Measurements from ENCODE around the gene GKN1. TPM values are rescaled to one million over a fixed set of nuclear protein-coding genes. Genes with fewer than 3 reads are reported as not detected.
"Not testable (repeated sequence)": the region's sequence is repeated elsewhere in the genome, so short reads cannot be mapped to it uniquely, and the experiment has no call there.

Gene GKN1, protein sequence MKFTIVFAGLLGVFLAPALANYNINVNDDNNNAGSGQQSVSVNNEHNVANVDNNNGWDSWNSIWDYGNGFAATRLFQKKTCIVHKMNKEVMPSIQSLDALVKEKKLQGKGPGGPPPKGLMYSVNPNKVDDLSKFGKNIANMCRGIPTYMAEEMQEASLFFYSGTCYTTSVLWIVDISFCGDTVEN
- total RNA-seq = not detected

GRCh38 chr2:68974251-68974650 lies at the start of gene GKN1:
Gene GKN1 (plus strand): TSS chr2:68974636. CDS start chr2:68974678, 42 bp downstream.
- no peak for DNase-seq (ENCODE audit: low spot score)

DNA sequence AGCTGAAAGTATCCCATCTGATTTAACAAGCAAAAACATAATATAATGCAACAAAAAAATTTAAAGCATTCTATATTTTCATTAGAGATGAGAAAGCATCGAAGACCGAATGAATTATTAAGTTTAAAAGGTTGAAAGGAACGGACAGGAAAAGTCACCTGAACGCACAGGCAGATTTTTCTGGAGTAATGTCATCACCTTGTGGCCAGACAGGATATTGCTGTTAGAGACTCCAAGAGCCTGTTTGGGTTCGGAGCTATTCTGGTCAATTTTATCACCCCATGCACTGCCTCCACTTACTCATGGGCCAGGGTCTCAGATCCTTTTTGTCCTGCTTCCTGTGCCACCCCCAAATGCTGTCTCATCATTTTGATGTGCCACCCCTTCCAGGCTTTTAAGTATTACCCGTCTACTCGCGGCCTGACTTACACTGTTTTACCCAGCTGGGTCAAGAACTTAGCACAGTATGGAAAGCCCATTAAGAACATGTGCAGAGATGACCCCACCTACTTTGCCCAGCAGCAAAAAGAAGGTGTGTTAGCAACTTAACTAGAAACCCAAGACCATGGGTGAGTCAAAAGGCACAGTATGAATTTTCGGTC lies 49.0 kb upstream of the GKN1 start:
- DNase-seq (ENCODE audit: low spot score) = peak; percentile 65

DNA sequence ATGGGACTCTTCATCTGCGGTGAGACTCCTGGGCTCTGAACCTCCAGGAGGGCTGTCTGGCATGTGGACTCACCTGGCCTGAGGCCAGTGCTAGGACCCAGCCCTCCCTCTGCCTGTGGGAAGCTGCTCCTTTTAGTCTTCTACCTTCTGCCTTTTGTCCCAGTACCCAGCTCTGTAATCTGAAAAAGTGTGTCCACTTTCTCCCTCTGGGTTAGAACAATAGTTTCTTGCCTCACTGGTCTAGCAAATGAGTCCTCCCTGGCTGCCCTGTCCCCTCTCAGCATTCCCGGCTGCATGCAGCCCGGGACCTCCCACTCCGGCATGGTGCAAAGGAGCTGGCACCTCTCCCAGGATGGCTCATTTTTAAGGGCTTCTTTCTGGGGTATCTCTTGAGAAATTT lies 47.6 kb upstream of the GKN1 start:
- DNase-seq (ENCODE audit: low spot score) = no peak

DNA sequence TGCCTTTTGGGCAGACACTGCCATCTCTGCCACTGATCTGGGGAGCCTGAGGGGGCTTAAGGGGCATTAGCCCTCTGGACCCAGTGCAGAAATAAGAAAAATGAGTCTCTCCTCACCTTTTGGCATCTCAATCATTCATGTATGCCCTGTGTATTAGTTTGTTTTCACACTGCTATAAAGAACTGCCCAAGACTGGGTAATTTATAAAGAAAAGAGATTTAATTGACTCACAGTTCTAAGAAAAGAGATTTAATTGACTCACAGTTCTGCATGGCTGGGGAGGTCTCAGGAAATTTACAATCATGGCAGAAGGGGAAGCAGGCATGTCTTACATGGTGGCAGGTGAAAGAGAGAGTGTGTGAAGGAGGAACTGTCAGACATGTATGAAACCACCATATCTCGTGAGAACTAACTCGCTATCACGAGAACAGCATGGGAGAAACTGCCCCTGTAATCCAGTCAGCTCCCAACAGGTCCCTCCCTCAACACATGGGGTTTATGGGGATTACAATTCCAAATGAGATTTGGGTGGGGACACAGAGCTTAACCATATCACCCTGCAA lies 43.2 kb upstream of the GKN1 start:
- DNase-seq (ENCODE audit: low spot score) = no peak

- DNase-seq (ENCODE audit: low spot score) = no peak
These were observed 42.6 kb upstream of the GKN1 start for GRCh38 chr2:68931799-68932198.

- no peak for DNase-seq (ENCODE audit: low spot score)
These were observed 42.0 kb upstream of the GKN1 start for GRCh38 chr2:68932402-68932801.

- no peak for DNase-seq (ENCODE audit: low spot score)
These were observed 40.4 kb upstream of the GKN1 start for GRCh38 chr2:68934021-68934420.

GRCh38 chr2:68935471-68935870 lies 39.0 kb upstream of the GKN1 start:
- DNase-seq (ENCODE audit: low spot score) = no peak

GRCh38 chr2:68936427-68936826 lies 38.0 kb upstream of the GKN1 start:
- DNase-seq (ENCODE audit: low spot score) = no peak

DNA sequence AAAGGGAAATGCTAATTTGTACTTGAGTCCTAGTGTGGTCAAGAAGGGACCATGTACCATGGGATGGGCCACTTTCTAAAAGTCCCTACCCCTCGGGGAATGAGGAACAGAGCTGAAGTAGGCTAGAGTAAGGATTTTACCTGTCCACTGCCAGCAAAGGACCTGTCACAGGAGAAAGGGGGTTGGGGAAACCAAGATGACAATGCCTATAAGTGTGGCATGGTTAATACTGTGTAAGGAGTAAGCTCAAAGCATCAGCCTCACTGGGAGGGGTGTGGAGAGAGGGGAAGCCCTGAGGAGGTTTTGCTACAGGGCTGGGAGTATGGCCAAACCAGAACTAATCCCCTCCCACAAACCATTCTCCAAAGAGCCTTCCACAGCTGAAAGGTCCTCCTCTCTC lies 37.5 kb upstream of the GKN1 start:
- DNase-seq (ENCODE audit: low spot score) = no peak

DNA sequence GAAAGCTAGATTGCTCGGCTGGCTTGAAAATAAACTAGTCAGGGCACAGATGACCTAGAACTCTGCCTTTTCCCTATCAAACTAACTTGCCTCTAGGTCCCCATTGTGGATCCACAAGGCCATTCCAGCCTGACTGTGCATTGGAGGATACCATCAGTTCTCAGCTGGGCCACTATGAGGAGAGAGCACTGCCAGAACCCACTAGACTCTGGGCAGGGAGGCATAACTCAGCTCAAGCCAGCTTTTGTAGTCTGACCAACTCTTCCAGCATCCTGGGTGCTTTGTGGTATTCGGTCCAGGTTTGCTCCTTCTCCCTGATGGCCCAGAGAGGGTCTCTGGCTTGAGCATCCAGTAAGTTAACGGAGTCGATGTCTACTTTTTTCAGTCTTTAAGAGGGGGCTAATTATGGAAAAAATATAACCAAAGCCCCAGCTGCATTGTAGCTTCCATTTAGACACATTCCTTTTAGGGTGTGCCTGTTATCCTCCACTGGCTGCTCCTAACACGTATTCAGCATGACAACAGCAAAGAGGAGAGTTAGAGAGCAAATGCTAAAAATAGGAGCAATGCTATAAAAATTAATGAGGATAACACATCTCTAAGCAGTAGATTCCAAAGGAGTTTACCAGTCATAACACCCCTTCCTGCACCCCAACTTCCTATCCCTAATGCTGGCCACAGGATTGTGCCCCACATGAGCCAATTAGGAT lies 36.9 kb upstream of the GKN1 start:
- DNase-seq (ENCODE audit: low spot score) = no peak

GRCh38 chr2:68938938-68939337 lies 35.5 kb upstream of the GKN1 start:
- no peak for DNase-seq (ENCODE audit: low spot score)

DNA sequence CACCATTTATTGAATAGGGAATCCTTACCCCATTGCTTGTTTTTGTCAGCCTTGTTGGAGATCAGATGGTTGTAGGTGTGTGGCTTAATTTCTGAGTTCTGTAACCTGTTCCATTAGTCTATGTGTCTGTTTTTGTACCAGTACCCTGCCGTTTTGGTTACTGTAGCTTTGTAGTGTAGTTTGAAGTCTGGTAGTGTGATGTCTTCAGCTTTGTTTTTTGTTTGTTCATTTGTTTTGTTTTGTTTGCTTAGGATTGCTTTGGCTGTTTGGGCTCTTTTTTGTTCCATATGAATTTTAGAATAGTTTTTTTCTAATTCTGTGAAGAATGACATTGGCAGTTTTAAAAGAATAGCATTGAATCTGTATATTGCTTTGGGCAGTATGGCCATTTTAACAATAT lies 34.5 kb upstream of the GKN1 start:
- no peak for DNase-seq (ENCODE audit: low spot score)

GRCh38 chr2:68940369-68940768 lies 34.1 kb upstream of the GKN1 start:
- DNase-seq (ENCODE audit: low spot score) = no peak

DNA sequence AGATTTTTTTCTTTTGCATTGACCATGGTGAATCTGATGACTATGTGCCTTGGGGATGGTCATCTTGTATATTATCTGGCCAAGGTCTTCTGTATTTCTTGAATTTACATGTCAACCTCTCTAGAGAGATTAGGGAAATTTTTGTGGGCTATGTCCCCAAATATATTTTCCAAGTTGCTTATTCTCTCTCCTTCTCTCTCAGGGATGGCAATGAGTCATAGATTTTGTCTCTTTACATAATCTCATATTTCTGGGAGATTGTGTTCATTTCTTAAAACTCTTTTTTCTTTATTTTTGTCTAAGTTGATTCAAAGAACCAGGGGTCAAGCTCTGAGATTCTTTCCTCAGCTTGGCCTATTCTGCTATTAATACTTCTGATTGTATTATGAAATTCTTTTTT lies 31.6 kb upstream of the GKN1 start:
- no peak for DNase-seq (ENCODE audit: low spot score)

DNA sequence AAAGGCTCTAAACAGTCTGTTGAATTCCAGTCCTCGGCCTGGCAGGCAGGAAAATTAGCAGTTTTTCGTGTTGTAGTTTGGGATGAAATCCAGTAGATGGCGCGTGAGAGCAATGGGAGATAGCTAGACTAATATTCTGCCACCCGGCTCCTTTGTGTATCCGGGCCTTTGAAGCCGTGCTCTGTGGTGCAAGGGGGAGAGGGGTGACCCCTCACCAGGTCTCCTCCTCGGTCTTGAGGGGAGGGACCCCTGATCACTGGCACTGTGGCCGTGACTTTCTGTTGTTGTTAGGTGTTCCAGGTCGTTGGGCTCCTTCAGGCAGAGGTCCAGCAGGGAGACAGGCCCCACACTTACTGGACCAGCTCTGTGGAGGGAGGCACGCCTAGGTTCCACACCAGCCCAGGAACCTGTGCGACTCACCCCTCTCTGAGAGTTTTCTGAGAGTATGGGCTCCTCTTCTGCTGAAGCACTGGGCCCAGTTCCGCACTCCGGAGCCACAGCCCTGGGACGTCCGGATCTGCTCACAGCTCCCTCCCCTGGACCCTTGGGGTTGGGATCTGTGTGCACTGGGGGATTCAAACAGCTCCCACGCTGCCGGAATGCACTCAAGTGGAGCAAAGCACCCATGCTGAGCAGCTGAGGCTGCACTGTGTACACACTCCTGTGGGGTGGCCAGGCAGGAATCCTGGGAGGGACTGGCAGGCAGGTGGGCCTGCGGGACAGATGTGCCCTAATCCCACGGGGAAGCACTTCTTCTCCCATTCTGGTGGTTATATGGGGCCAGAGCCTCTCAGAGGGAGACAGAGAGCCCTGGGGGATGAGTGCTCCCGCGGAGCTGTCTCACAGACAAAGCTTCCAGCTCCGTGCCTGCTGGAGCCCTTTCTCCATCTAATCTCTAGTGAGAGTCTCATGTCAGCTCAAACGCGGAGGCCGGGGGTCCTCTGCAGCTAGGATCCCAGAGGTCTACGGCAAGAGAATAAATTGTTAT lies 30.6 kb upstream of the GKN1 start:
- peak; percentile 70 for DNase-seq (ENCODE audit: low spot score)

DNA sequence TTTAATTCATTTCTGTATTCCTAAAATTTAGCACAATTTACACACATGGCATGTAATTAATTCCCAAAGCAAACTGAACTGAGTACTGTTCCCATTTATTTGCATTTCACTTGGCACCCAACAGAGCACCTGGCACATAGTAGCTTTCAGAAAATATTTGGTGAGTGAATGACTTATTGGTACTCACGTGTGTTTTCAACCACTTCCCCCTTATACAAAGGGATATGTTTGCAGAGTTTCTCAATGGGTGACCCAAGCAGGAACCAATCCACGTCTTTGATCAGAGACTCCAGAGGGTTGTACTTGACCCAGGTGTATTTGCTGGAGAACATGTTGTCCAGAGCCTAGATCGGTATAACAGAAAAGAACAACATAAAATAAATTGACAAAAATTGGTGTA lies 28.3 kb upstream of the GKN1 start:
- DNase-seq (ENCODE audit: low spot score) = no peak

GRCh38 chr2:68948710-68949109 lies 25.7 kb upstream of the GKN1 start:
- DNase-seq (ENCODE audit: low spot score) = no peak

- DNase-seq (ENCODE audit: low spot score) = no peak
These were observed 22.5 kb upstream of the GKN1 start for GRCh38 chr2:68951899-68952298.

- no peak for DNase-seq (ENCODE audit: low spot score)
These were observed 21.4 kb upstream of the GKN1 start, which contains the start of gene GKN2 for GRCh38 chr2:68952887-68953521. Gene GKN2 (minus strand): TSS chr2:68952893. CDS start chr2:68952861, 32 bp downstream.

GRCh38 chr2:68955432-68955831 lies 19.0 kb upstream of the GKN1 start:
- DNase-seq (ENCODE audit: low spot score) = not testable (repeated sequence)
